ENCODE measurements around the gene HS2ST1. TPM values are rescaled to one million over a fixed set of nuclear protein-coding genes. Genes with fewer than 3 reads are reported as not detected.
"Not testable (repeated sequence)": the region's sequence is repeated elsewhere in the genome, so short reads cannot be mapped to it uniquely, and the experiment has no call there.

HS2ST1 gene
- total RNA-seq, 1 donor from 2014 or later = 19.0 TPM

GRCh38 chr1:87064309-87064708 is 149.9 kb downstream of the HS2ST1 start:
- intact Hi-C loops (cut with DNase I) = no loop called here
- TF ChIP-seq CTCF (IDR thresholded peaks at IDR 0.05) = no peak
- Histone ChIP-seq H3K27ac (no peak overlapping the region), H3K4me3 (no peak overlapping the region), H3K4me1 (no peaks in the 10 kb centered on the region), H3K9me3 (no peaks in the 10 kb centered on the region), H3K36me3 (no peaks in the 10 kb centered on the region), H3K27me3 (ENCODE audit: low read depth) (no peaks in the 10 kb centered on the region)
- ATAC-seq = no peak
- DNase-seq = no peak

GRCh38 chr1:87064986-87065385 is 150.6 kb downstream of the HS2ST1 start:
- no peak for TF ChIP-seq CTCF (IDR thresholded peaks at IDR 0.05)
- H3K4me1 ChIP-seq = no peaks in the 10 kb centered on the region
- intact Hi-C loops (cut with DNase I) = no loop called here

DNA sequence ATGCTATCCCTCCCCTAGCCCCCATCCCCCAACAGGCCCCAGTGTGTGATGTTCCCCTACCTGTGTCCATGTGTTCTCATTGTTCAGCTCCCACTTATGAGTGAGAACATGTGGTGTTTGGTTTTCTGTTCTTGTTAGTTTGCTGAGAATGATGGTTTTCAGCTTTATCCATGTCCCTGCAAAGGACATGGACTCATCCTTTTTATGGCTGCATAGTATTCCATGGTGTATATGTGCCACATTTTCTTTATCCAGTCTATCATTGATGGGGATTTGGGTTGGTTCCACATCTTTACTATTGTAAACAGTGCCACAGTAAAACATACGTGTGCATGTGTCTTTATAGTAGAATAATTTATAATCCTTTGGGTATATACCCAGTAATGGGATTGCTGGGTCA is 152.3 kb downstream of the HS2ST1 start:
- H3K4me3 ChIP-seq; DNase-seq; H3K9me3 ChIP-seq; ATAC-seq; H3K27ac ChIP-seq; H3K36me3 ChIP-seq; H3K27me3 ChIP-seq (ENCODE audit: low read depth); intact Hi-C loops (cut with DNase I); H3K4me1 ChIP-seq: not testable (repeated sequence)

More at GRCh38 chr1:87064986-87065385, 150.6 kb downstream of the HS2ST1 start:
- no peak for ATAC-seq
- Histone ChIP-seq H3K4me3 (no peak overlapping the region), H3K36me3 (no peaks in the 10 kb centered on the region), H3K9me3 (no peaks in the 10 kb centered on the region), H3K27ac (no peak overlapping the region), H3K27me3 (ENCODE audit: low read depth) (no peaks in the 10 kb centered on the region)
- no peak for DNase-seq

GRCh38 chr1:87072411-87072810 is 158.0 kb downstream of the HS2ST1 start:
- intact Hi-C loops (cut with DNase I) = no loop called here
- Histone ChIP-seq H3K9me3 (no peaks in the 10 kb centered on the region), H3K4me1 (no peaks in the 10 kb centered on the region), H3K27ac (no peak overlapping the region), H3K4me3 (no peak overlapping the region), H3K27me3 (ENCODE audit: low read depth) (no peaks in the 10 kb centered on the region), H3K36me3 (no peaks in the 10 kb centered on the region)
- no peak for TF ChIP-seq CTCF (IDR thresholded peaks at IDR 0.05)
- ATAC-seq (no peak), DNase-seq (no peak)

- no peak for TF ChIP-seq CTCF (IDR thresholded peaks at IDR 0.05)
- intact Hi-C loops (cut with DNase I) = no loop called here
- H3K4me3 ChIP-seq = no peak overlapping the region
- no peaks in the 10 kb centered on the region for H3K4me1 ChIP-seq
- no peaks in the 10 kb centered on the region for H3K36me3 ChIP-seq
- no peaks in the 10 kb centered on the region for H3K9me3 ChIP-seq
- peak in 1 of 2 donors; percentile 28 for ATAC-seq
- H3K27ac ChIP-seq = no peak overlapping the region
- no peak for DNase-seq
- no peaks in the 10 kb centered on the region for H3K27me3 ChIP-seq (ENCODE audit: low read depth)
Measured at GRCh38 chr1:87072904-87073303, 158.5 kb downstream of the HS2ST1 start.

DNA sequence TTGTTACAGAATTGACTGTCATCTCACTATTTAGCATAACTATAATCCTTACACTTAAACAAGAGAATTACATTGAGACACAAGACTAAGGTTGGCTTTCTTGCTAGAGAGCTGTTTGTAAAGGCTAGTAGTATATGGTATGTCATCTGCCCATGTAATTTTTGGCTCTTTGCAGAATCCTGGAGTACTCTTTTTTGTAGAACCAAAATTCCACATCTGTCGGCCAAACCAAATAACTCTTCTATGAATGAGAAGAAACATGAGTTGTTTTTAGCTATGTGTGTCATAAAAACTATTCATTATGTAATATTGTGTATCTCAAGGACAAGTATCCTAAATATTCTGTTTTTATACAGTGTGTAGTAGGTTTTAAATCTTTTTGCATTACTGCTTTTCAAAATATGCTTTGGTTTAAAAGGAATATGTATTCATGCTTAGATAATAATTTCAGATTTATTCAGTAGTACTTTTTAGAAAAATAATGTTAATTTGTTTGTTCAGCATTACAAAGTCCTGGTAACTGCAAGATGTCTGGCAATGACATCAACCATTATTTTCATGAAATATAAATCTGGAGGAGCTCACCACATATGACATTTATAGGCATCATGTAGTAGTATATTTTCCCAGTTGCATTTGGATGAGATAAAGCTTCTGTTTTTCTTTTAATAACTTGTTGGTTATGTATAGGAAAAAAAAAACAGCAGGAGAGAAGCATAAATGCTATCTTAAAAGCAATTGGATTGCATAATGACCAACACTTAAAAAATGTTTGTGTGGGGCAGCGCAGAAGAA is 159.8 kb downstream of the HS2ST1 start:
- Histone ChIP-seq H3K4me1 (no peaks in the 10 kb centered on the region), H3K27ac (no peak overlapping the region), H3K27me3 (ENCODE audit: low read depth) (no peaks in the 10 kb centered on the region), H3K36me3 (no peaks in the 10 kb centered on the region), H3K4me3 (no peak overlapping the region), H3K9me3 (no peaks in the 10 kb centered on the region)
- no peak for ATAC-seq
- DNase-seq = no peak
- intact Hi-C loops (cut with DNase I) = no loop called here
- TF ChIP-seq CTCF (IDR thresholded peaks at IDR 0.05) = no peak
